Loucy (cell line): Measurements from ENCODE around the gene HSPA4L.

Source experiments
- H2AFZ ChIP-seq: fragments of 200-600 bp; sonication (generic); 2 replicates; pipeline ENCODE4 v1.6.0; 2016; ENCODE audit warnings: antibody characterized with exemption, mild to moderate bottlenecking, low read length, moderate library complexity
- H3F3A ChIP-seq: fragments of 200-600 bp; 2 replicates; pipeline ENCODE4 v1.6.0; 2016; ENCODE audit warnings: antibody characterized with exemption, low read depth, mild to moderate bottlenecking
- H3K27me3 ChIP-seq: fragments of 200-600 bp; sonication (generic); 2 replicates; pipeline ENCODE4 v1.6.1; 2014; ENCODE audit warnings: low read length, mild to moderate bottlenecking; ENCODE audit not compliant: insufficient read depth, poor library complexity, severe bottlenecking
- H3K36me3 ChIP-seq: fragments of 200-600 bp; sonication (generic); 2 replicates; pipeline ENCODE4 v1.6.1; 2016; ENCODE audit warnings: low read length; ENCODE audit not compliant: insufficient read depth
- H3K4me1 ChIP-seq: fragments of 200-600 bp; sonication (generic); 2 replicates; pipeline ENCODE4 v1.5.1; 2014; ENCODE audit warnings: low read length, mild to moderate bottlenecking; ENCODE audit not compliant: insufficient read depth, poor library complexity, severe bottlenecking
- H3K4me2 ChIP-seq: fragments of 200-600 bp; sonication (generic); 2 replicates; pipeline ENCODE4 v1.6.0; 2014; ENCODE audit warnings: antibody characterized with exemption, low read length, low read depth, mild to moderate bottlenecking; ENCODE audit not compliant: poor library complexity, severe bottlenecking
- H3K4me3 ChIP-seq: fragments of 200-600 bp; sonication (generic); 2 replicates; pipeline ENCODE4 v1.5.1; 2014; ENCODE audit warnings: low read length, mild to moderate bottlenecking, mixed read lengths; ENCODE audit not compliant: poor library complexity, severe bottlenecking
- H3K79me2 ChIP-seq: fragments of 200-600 bp; sonication (generic); 2 replicates; pipeline ENCODE4 v1.6.1; 2014; ENCODE audit warnings: low read length; ENCODE audit not compliant: insufficient read depth
- H3K9ac ChIP-seq: fragments of 200-600 bp; sonication (generic); 2 replicates; pipeline ENCODE4 v1.6.0; 2014; ENCODE audit warnings: mild to moderate bottlenecking, low read depth, low read length, moderate library complexity; ENCODE audit not compliant: poor library complexity, severe bottlenecking
- H3K9me2 ChIP-seq: fragments of 200-600 bp; sonication (generic); replicated peaks from 2 replicates; pipeline ENCODE4 v1.6.1; 2016; ENCODE audit warnings: low read depth, low read length, mixed read lengths
- H3K9me3 ChIP-seq: fragments of 200-600 bp; sonication (generic); 2 replicates; pipeline ENCODE4 v1.6.1; 2014; ENCODE audit warnings: mild to moderate bottlenecking, antibody characterized with exemption, low read length, low read depth; ENCODE audit not compliant: insufficient read depth
- H4K20me1 ChIP-seq: fragments of 200-600 bp; sonication (generic); 2 replicates; pipeline ENCODE4 v1.6.0; 2014; ENCODE audit warnings: antibody characterized with exemption, low read length, mild to moderate bottlenecking; ENCODE audit not compliant: insufficient read depth, poor library complexity, severe bottlenecking
- EZH2phosphoT487 ChIP-seq: fragments of 200-600 bp; IDR thresholded peaks from 2 replicates; pipeline ENCODE4 v1.6.1; 2018; ENCODE audit warnings: antibody characterized with exemption, mild to moderate bottlenecking, moderate library complexity, borderline replicate concordance
- TF ChIP-seq, protein P1 (sequence below): fragments of 200-600 bp; sonication (generic); conservative IDR thresholded peaks from 2 replicates; pipeline ENCODE4 v1.5.1; 2014; ENCODE audit warnings: mild to moderate bottlenecking, antibody characterized with exemption, low read length

Gene HSPA4L

DNA sequence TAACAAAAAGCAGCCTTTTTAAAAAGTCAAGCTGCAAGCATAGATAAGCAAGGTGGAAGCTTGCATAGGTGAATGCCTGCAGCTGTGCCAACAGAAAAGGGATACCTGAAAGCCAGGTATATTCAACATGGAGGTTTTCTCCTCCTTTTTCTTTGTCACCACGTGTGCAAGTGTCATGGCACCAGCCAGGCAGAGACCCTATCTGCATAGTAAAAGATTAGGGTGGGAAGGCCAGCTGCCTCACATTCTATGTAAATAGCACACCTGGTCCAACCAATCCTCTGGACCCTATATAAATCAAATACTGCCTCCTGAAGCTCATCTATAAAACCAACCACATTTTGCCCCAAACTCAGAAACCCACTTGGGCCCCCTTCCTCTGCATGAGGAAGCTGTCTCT lies 70.5 kb downstream of the HSPA4L start:
- H3K9me2 ChIP-seq = no peaks in the 10 kb centered on the region
- H3K27me3 ChIP-seq = no peaks in the 10 kb centered on the region
- no peak overlapping the region for H3K4me2 ChIP-seq
- H3K4me3 ChIP-seq = no peak overlapping the region
- no peaks in the 10 kb centered on the region for H3F3A ChIP-seq
- H3K9me3 ChIP-seq = 0 out of 2 replicates have a peak, but pooled peaks cover 5% of the 10 kb centered on the region
- H3K4me1 ChIP-seq = peaks cover 6% of the 10 kb centered on the region
- no peaks in the 10 kb centered on the region for H3K36me3 ChIP-seq
- H4K20me1 ChIP-seq = no peaks in the 10 kb centered on the region
- no peaks in the 10 kb centered on the region for H3K79me2 ChIP-seq
- H2AFZ ChIP-seq = no peak overlapping the region
- no peak overlapping the region for H3K9ac ChIP-seq
- TF ChIP-seq, protein P1, sequence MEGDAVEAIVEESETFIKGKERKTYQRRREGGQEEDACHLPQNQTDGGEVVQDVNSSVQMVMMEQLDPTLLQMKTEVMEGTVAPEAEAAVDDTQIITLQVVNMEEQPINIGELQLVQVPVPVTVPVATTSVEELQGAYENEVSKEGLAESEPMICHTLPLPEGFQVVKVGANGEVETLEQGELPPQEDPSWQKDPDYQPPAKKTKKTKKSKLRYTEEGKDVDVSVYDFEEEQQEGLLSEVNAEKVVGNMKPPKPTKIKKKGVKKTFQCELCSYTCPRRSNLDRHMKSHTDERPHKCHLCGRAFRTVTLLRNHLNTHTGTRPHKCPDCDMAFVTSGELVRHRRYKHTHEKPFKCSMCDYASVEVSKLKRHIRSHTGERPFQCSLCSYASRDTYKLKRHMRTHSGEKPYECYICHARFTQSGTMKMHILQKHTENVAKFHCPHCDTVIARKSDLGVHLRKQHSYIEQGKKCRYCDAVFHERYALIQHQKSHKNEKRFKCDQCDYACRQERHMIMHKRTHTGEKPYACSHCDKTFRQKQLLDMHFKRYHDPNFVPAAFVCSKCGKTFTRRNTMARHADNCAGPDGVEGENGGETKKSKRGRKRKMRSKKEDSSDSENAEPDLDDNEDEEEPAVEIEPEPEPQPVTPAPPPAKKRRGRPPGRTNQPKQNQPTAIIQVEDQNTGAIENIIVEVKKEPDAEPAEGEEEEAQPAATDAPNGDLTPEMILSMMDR = no peak
- no peak for TF ChIP-seq EZH2phosphoT487

DNA sequence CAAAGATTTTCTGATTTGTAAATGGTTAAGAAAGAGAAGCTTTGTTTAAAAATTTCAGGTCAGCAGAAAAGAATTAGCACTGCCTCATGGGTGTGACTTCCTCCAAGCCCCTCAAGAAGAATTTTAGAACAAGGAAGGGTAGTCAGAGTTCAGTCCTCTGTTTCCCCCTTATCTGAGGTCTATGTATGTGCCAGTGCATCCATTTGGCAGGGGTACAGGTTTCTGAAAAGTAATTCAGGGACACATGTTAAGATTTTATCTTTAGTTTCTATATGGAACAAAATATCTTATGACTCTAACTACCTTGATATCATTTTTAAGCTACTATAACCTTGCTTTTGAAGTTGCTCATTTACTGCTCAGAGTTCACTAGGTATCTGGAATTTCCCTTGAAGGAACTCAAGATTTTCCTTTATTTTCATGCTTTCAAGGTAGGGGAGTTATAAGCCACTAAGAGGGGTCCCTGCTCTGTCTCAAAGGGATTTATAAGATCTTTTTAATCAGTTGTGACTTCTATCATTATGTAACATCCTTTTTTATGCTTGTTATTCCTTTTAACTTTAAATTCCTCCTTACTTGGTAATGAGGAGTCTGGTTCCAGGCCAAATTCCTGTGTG lies 74.2 kb downstream of the HSPA4L start:
- Histone ChIP-seq H3K9me3 (peaks cover 5% of the 10 kb centered on the region; the same call in 1 of the 2 replicates), H3K4me1 (peaks cover 6% of the 10 kb centered on the region), H3K4me3 (no peak overlapping the region), H3F3A (no peaks in the 10 kb centered on the region), H3K36me3 (no peaks in the 10 kb centered on the region), H3K9ac (no peak overlapping the region), H3K27me3 (no peaks in the 10 kb centered on the region), H3K79me2 (no peaks in the 10 kb centered on the region), H4K20me1 (no peaks in the 10 kb centered on the region), H3K4me2 (no peak overlapping the region), H3K9me2 (no peaks in the 10 kb centered on the region), H2AFZ (no peak overlapping the region)
- no peak for TF ChIP-seq EZH2phosphoT487
- TF ChIP-seq, protein P1 = no peak

DNA sequence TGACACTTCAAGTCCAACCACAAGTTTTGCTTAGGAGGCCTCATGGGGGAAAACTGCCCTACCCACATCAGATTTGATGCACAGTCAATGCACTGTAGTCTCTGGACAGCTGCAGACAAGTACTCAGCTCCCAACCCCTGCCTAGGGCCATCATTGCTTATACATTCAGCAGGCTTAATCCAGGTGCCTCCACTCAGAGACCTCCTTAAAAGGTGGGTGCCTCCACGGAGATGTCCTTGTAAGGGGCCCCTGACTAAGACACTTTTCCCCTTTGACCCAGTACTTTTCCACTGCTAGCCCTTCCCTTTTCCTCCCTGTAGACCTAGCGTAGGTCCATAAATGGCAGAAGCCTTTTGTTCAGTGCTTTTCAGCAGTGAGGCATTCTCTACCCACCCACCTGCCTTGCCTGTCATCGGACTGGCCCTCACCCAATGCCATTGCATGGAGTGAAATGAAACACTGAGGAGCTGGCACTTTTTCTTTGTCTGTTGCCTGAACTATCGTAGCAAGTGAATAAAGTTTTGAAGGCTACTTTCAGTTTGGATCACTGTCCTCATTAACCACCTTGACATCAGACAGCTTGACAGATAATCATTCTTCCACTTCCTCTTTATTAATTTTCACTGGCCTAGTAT lies 74.8 kb downstream of the HSPA4L start:
- Histone ChIP-seq H3K4me1 (peaks cover 6% of the 10 kb centered on the region), H3F3A (no peaks in the 10 kb centered on the region), H4K20me1 (no peaks in the 10 kb centered on the region), H3K36me3 (no peaks in the 10 kb centered on the region), H3K4me3 (no peak overlapping the region), H3K27me3 (no peaks in the 10 kb centered on the region), H3K4me2 (no peak overlapping the region), H3K9me3 (peaks cover 4% of the 10 kb centered on the region; the same call in 1 of the 2 replicates), H3K9ac (no peak overlapping the region), H2AFZ (no peak overlapping the region), H3K9me2 (no peaks in the 10 kb centered on the region), H3K79me2 (no peaks in the 10 kb centered on the region)
- TF ChIP-seq, protein P1 = no peak
- no peak for TF ChIP-seq EZH2phosphoT487
